GM19351 (cell line): ENCODE results near the gene STARD3.

Experiments
- ATAC-seq: cut with Tn5 transposase; IDR thresholded peaks from one replicate; pipeline ENCODE4 v1.9.1; 2021; ENCODE audit warnings: mild to moderate bottlenecking, moderate library complexity; ENCODE audit not compliant: unreplicated experiment

The STARD3 gene

GRCh38 chr17:39618956-39619785, 17.8 kb upstream of the STARD3 start:
- ATAC-seq, result no peak

GRCh38 chr17:39619786-39620101, 17.2 kb upstream of the STARD3 start:
- ATAC-seq, result no peak

- peak; percentile 57 for ATAC-seq
These were observed 15.2 kb upstream of the STARD3 start for GRCh38 chr17:39621523-39622379.

- no peak for ATAC-seq
These were observed 14.5 kb upstream of the STARD3 start for GRCh38 chr17:39622380-39623006.

- no peak for ATAC-seq
These were observed 13.5 kb upstream of the STARD3 start for GRCh38 chr17:39623356-39623950.

GRCh38 chr17:39624313-39624712, 12.6 kb upstream of the STARD3 start:
- ATAC-seq, result no peak

- ATAC-seq, result no peak
These were observed 11.7 kb upstream of the STARD3 start for GRCh38 chr17:39625198-39625785.

- ATAC-seq, result no peak
These were observed 10.5 kb upstream of the STARD3 start, which contains the start of gene PPP1R1B for GRCh38 chr17:39626171-39627046. TSS of gene PPP1R1B (plus strand) at chr17:39626952. CDS start at chr17:39627393, 441 bp downstream.

- no peak for ATAC-seq
These were observed 9.8 kb upstream of the STARD3 start for GRCh38 chr17:39627047-39627711.

GRCh38 chr17:39627712-39628516, 9.0 kb upstream of the STARD3 start:
- no peak for ATAC-seq

- no peak for ATAC-seq
These were observed 8.1 kb upstream of the STARD3 start for GRCh38 chr17:39628655-39629493.

GRCh38 chr17:39629494-39629880, 7.5 kb upstream of the STARD3 start:
- ATAC-seq, result no peak

- no peak for ATAC-seq
These were observed 7.0 kb upstream of the STARD3 start for GRCh38 chr17:39629898-39630297.

- no peak for ATAC-seq
These were observed 5.5 kb upstream of the STARD3 start for GRCh38 chr17:39631403-39631802.

GRCh38 chr17:39632153-39632941, 4.6 kb upstream of the STARD3 start:
- ATAC-seq, result no peak

- ATAC-seq, result no peak
These were observed 3.3 kb upstream of the STARD3 start for GRCh38 chr17:39633570-39634183.
